Spleen (tissue), 7 donors: ENCODE results near the gene HOXC6.

Experiments used
- CTCF ChIP-seq, 11 experiments: fragments of 200-600 bp in 7 of 11; fragments of 450-650 bp in 4 of 11; sonication (generic) in 4 of 11; IDR thresholded peaks in 8 of 11; conservative IDR thresholded peaks in 3 of 11; 1 replicate in 7 of 11; 2 replicates in 4 of 11; pipeline versions ENCODE4 v1.4.0 to v1.8.0; 2016 to 2021; ENCODE audit warnings: antibody characterized with exemption in 11 of 11, inconsistent platforms in 4 of 11, mild to moderate bottlenecking in 1 of 11
- POLR2A ChIP-seq, 3 donors: fragments of 450-650 bp; IDR thresholded peaks; one replicate each; pipeline ENCODE4 v1.5.1; 2017; ENCODE audit warnings: antibody characterized with exemption in 3 of 3, mild to moderate bottlenecking in 1 of 3
- donor health status: DM: no; HTN: no; CAD: no; lungs with moderate emphysema.
- donor health status: DM: no; HTN: no; CAD: no.
- donor health status: DM: no; HTN: no; CAD: no.

GRCh38 chr12:54045401-54045800 is 17.2 kb downstream of the HOXC6 start:
- TF ChIP-seq CTCF (IDR thresholded peaks at IDR 0.05 in 8 of 11, conservative IDR thresholded peaks at IDR 0.05 in 3 of 11) (no peak), POLR2A (IDR thresholded peaks at IDR 0.05) (no peak)
